Right ventricle myocardium superior (tissue), 1 donor: ENCODE results near the gene KANK3. TPM values are rescaled to one million over a fixed set of nuclear protein-coding genes. Genes with fewer than 3 reads are reported as not detected.
"Not testable (repeated sequence)": the region's sequence is repeated elsewhere in the genome, so short reads cannot be mapped to it uniquely, and the experiment has no call there.

Source experiments
- ATAC-seq: fragments of 200-7000 bp; cut with Tn5 transposase; one replicate; pipeline ENCODE4 v1.9.1; 2020; ENCODE audit warnings: mild to moderate bottlenecking; ENCODE audit not compliant: poor library complexity
- DNase-seq: peaks from one replicate; pipeline ENCODE4 v3.0.0-alpha.2; 2020
- intact Hi-C: fragments of 100-400 bp; cut with DNase I; formaldehyde crosslinking; loops from one replicate; pipeline ENCODE4 v1.11.2; 2022
- total RNA-seq: library from RNA; stranded (reverse); fragmentation: NEBNext Ultra II Directional; extraction: Animal tissue kit (Norgen Biotek cat#: 25700); gene quantifications from one replicate; pipeline ENCODE4 v1.2.1, GENCODE V29; 2021
- donor health status: DM: no; HTN: yes; CAD: no; lungs with severe emphysema.

The KANK3 gene
- total RNA-seq, 1 donor from 2014 or later = 21.8 TPM

DNA sequence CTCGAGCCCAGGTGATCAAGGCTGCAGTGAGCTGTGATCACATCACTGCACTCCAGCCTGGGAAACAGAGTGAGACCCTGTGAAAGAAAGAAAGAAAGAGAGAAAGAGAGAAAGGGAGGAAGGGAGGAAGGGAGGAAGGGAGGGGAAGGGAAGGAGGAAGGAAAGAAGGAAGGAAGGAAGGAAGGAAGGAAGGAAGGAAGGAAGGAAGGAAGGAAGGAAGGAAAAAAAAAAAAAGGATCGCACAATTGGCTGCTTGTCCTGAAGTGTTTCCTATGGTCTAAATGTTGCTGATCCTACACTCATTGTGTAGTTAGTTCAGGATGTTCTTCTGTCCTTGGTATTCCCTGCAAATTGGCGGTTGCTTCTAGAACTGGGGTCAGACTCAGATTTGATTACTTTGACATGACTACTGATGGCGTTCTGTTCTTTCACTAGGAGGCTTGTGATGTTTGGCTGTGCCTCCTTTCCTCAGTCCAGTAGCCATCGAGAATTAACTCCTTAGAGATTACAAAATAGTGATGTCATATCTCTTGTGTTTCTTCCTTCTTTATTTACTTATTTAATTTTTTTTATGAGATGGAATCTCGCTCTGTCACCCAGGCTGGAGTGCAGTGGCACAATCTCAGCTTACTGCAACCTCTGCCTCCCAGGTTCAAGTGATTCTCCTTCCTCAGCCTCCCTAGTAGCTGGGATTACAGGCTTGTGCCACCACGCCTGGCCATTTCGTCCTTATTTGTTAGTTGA lies 6.7 kb upstream of the KANK3 start:
- ATAC-seq, DNase-seq: not testable (repeated sequence)
- intact Hi-C loops = loop anchor here (5.0 to 10.0 kb wide), 2 partner anchors 158 to 235 kb away; no protein-coding TSS in a partner anchor

DNA sequence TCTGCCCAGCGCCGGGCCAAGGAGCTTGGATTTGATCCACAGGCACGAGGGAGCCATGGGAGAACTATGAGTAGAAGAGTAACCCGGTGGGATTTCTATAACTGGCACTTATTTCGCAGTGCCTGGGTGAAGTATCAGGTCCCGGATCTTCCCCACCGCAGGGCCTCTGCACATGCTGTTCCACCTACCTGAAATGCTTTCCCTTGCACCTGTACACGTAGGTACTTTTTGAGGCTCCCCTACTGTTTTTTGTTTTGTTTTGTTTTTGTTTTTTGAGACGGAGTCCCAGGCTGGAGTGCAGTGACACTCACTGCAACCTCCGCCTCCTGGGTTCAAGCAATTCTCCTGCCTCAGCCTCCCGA lies 402 bp upstream of the KANK3 start:
- no peak for DNase-seq
- ATAC-seq = no peak
- intact Hi-C loops = no loop called here

DNA sequence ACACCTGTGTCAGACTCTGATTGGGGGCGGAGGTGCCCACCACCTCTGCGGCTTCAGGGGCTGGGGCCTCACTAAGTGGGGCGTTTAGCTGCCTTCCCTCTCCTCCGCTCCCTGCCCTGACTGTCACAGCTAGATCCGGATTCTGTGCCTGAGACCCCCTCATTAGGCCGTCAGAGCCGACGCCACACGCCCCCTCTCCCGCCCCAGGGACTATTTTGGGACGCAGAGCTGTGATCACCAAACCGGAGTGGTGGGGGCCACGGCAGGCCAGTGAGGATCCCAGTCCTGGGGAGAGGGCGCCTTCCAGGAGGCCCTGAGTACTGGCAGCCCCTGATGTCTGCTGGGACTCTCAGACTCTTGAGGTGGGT lies 762 bp downstream of the KANK3 start:
- no peak for DNase-seq
- intact Hi-C loops = no loop called here
- no peak for ATAC-seq

DNA sequence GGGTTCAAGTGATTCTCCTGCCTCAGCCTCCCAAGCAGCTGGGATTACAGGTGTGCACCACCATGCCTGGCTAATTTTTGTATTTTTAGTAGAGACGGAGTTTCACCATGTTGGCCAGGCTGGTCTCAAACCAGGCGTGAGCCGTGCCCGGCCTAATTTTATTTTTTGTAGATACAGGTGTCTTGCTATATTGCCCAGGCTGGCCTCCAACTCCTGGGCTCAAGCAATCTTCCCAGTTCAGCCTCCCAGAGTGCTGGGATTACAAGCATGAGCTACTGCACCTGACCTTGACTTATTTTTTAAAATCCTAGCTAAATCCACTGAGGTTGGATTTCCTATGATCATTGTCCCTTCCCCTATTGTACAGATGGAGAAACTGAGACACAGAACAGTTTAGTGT lies 1.6 kb downstream of the KANK3 start:
- ATAC-seq, intact Hi-C loops, DNase-seq: not testable (repeated sequence)

- ATAC-seq = peak; percentile 49
- intact Hi-C loops = no loop called here
- peak; percentile 82 for DNase-seq
Observed at GRCh38 chr19:8340341-8341096, 2.5 kb downstream of the KANK3 start.

DNA sequence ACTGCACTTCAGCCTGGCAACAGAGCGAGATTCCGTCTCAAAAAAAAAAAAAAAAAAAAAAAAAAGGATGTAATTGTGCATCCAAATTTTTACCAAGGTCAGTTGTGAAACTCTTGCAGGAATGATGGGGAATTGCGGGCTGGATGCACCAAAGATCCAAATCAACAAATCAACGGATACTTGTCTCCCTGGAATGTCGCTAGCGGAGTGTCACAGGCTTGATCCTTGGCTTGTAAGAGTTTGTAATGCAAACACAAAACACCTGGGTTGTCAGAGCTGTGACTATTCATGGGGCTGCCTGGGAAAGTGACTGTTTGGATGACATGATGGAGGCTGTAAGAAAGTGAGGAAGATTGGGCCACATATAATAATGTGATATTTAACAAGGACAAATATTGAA lies 4.2 kb downstream of the KANK3 start:
- DNase-seq (no peak), ATAC-seq (no peak)
- intact Hi-C loops = no loop called here

GRCh38 chr19:8337728-8338127 lies 5.3 kb downstream of the KANK3 start:
- intact Hi-C loops = no loop called here
- ATAC-seq (no peak), DNase-seq (no peak)

GRCh38 chr19:8336660-8337059 lies 6.4 kb downstream of the KANK3 start:
- ATAC-seq = no peak

DNA sequence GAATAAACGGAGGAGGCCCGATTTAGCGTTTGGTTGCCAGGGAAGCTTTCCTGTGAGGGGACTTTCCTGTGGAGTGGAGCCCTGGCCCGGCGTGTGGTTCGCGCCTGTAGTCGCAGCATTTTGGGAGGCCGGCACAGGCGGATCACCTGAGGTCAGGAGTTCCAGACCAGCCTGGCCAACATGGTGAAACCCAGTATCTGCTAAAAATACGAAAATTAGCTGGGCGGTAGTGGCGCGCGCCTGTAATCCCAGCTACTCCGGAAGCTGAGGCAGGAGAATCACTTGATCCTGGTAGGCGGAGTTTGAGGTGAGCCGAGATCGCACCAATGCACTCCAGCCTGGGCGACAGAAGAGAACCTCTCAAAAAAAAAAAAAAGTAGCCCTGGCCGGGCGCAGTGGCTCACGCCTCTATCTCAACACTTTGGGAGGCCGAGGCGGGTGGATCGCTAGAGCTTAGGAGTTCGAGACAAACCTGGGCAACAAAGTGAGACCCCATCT lies 6.9 kb downstream of the KANK3 start:
- DNase-seq (no peak), ATAC-seq (no peak)
- intact Hi-C loops = no loop called here

More at GRCh38 chr19:8336660-8337059, 6.4 kb downstream of the KANK3 start:
- intact Hi-C loops = no loop called here
- DNase-seq = no peak

GRCh38 chr19:8335343-8336071 lies 7.6 kb downstream of the KANK3 start:
- no peak for DNase-seq
- ATAC-seq = no peak
- intact Hi-C loops = no loop called here

DNA sequence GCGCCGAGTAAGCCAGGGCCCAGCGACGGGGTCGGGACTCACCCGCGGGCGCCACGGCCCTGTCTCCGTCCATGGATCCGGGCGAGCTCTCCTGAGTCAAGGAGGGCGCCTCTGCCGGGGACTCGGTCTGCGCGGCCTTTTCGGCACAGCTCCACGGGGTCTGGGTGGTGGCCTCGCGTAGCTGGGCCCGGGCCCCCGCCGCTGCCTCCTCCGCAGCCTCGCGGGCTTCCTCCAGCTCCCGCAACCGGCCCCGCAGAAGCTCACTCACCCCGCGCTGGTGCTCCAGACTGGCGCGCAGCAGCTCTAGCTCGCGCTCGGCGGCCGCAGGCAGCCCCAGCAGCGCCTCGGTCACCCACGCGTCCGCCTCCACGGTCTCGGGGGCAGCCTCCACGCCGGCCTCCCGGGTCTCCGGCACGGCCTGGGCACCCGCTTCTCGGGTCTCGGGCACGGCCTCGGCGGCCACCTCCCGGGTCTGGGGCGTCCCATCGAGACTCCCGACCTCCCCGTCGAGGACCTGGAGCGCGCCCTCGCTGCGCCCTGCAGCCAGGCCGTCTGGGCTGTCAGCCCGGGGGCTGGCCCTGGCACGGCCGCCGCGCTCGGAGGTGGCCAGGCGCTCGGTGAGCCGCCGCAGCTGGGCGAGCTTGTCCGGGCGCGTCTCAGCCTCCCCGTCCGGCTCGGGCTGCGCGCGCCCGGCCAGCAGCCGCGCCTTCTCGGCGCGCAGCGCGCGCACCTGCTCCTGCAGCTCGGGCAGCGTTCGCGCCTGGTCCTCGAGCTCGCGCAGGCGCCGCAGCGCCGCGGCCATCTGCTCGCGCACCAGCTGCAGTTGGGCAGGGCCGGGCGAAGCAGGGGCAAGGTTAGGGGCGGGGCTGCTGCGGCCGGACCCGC lies 8.4 kb downstream of the KANK3 start:
- intact Hi-C loops = no loop called here
- DNase-seq (peak; percentile 62), ATAC-seq (peak; percentile 69)

GRCh38 chr19:8333767-8334457 lies 9.2 kb downstream of the KANK3 start:
- no peak for ATAC-seq
- DNase-seq = no peak
- intact Hi-C loops = no loop called here

- DNase-seq (no peak), ATAC-seq (peak; percentile 12)
- intact Hi-C loops = no loop called here
Observed at GRCh38 chr19:8332976-8333766, 9.9 kb downstream of the KANK3 start.

GRCh38 chr19:8331263-8331845 lies 11.7 kb downstream of the KANK3 start:
- DNase-seq (no peak), ATAC-seq (no peak)
- intact Hi-C loops = no loop called here

DNA sequence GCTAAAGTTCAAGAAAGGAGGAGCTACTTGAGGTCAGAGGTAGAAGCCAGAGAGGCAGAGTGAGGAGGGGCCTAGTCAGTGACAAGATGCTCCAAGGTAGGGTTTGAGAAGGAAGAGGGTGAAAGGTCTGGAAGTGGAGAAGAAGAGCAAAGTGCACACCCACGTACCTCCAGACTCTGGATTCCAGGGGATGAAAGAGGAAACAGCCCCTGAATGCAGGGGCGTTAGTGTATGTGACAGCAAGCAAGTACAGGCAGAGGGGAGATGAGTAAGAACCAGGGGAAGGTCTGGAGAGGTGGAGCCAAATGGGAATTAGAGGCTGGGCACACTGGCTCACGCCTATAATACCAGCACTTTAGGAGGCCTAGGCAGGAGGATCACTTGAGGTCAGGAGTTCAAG lies 13.1 kb downstream of the KANK3 start:
- intact Hi-C loops = no loop called here
- ATAC-seq (no peak), DNase-seq (no peak)

- ATAC-seq = no peak
- DNase-seq = no peak
- intact Hi-C loops = no loop called here
Observed at GRCh38 chr19:8325454-8325853, 17.6 kb downstream of the KANK3 start.
